ENCODE results near the gene UGT1A10.

UGT1A10 gene

DNA sequence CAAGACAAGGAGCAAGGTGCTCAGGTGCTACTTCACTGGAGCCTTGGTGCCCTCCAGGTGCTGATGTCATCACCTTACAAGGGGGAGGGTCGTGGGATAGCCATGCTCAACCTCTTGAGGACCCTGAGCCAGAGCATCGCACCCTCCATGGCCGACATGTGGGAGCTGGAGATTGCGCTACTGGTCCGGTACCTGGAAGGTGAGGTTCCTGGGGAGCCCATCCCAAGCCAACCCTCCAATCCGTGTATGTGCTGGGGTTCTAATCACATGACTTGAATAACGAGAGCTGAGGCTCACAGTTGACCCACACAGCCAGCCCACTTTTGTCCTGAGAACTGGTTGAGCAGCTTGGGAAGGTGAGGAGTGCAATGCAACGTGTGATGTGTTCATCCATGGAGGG is 167.7 kb downstream of the UGT1A10 start:
- no peak for DNase-seq (ENCODE audit: low spot score)

DNA sequence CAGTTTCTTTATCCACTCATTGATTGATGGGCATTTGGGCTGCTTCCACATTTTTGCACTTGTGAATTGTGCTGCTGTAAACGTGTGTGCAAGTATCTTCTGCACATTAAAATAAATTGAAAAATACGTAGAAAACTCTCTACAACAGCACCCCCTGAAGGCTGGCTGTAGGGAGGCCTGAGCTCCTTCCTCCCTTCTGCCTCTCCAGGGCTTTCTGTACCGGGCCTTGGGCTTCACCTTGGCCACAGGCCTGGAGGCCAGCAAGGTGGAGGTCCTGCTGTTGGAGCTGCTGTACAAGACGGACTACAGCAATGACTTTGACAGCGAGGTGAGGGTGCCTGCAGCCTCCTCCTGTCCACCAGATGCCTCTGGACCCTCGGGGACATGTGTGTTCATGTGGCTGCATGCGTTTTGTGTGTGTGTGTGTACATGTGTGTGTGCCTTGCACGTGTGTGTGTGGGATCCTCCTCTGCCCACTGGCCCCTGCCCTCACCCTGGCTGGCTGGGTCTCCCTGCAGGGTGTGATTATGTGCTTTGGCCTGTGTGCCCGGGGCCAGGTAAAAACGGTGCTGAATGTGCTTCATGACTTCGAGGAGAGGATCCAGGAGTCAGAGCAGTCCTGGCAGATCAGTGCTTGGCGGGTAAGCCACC is 171.1 kb downstream of the UGT1A10 start:
- no peak for DNase-seq (ENCODE audit: low spot score)

DNA sequence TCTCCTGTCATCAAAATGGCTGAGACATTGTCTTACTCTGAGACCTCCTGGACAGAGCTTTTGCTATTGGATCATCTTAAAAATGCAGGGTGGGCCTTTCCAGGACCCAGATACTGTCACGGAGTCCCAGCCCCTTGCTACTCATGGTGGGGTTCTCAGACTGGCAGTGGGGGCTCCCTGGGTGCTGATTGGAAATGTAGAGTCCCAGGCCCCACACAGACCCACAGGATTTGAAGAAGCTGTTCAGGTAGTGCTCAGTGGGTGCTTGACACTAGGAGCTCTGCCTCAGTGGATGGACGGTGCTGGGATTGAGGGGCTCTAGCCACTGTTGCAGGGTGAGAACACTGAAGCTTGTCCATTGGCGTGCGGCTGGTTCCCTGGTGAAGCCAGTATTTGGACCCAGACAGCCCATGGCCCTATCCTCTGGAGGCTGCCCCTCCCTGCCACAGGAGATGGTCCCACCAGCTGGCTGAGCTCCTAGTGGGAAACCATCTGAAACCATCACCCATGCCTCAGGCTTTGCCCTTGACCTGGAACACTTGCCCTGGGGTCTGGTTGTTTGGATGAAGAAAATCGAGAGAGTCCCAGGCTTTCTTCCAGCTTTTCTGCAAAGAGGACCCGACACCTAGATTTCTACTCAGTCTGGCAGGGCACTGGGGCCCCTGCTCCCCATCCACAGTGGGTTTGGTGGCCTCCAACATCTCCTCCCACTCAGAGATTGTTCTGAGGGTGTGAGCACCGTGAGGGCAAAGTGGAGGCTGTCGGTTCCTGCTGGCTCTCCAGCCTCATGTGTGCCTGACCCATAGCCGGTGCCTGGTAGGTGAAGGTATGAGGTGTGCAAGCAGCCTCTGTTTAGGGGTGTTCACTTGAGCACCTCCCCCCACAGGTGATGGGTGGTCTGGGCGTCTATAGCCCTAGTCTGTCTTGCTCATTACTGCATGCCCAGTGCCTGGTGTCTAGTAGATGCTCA is 172.0 kb downstream of the UGT1A10 start:
- no peak for DNase-seq (ENCODE audit: low spot score)

GRCh38 chr2:233810385-233810784 is 174.1 kb downstream of the UGT1A10 start:
- DNase-seq (ENCODE audit: low spot score): no peak

DNA sequence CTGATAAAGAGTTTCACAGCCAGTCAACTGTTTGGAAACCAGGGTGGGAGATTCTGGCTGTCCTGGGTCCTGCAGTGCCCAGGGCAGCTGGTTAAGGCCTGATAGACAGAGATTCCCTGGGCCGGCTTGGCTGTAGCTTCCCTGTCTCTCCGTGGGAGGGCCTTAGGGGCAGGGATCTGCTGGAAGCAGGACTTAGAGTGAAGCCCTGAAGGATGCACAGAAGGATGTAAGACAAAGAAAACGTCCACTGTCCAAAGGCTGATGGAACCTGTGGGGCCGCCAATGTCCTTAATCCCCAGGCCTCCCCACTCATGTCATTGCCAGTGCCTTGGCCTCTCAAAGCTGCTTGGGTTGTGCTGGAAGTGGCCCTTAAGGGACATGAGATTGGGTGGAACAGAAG is 174.8 kb downstream of the UGT1A10 start:
- DNase-seq (ENCODE audit: low spot score): no peak

DNA sequence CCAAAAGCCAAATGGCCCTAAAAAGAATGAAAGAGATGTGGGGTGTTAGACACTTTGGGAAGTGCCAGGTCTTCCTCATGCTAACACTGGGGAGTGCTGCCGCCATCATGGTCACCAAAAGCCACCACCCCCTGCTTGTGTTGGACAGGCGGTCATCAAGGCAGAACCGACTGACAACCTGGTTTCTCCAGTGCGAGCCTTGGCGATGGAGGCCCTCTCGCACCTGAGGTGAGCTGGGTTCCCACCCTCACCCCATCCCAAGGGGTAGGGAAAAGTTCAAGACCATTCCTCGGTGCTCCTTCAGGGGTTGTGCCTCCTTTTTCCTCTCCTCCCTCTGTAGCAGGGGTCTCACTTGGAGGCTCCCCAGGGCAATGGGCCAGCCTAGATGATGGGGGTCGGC is 175.5 kb downstream of the UGT1A10 start:
- DNase-seq (ENCODE audit: low spot score): no peak

DNA sequence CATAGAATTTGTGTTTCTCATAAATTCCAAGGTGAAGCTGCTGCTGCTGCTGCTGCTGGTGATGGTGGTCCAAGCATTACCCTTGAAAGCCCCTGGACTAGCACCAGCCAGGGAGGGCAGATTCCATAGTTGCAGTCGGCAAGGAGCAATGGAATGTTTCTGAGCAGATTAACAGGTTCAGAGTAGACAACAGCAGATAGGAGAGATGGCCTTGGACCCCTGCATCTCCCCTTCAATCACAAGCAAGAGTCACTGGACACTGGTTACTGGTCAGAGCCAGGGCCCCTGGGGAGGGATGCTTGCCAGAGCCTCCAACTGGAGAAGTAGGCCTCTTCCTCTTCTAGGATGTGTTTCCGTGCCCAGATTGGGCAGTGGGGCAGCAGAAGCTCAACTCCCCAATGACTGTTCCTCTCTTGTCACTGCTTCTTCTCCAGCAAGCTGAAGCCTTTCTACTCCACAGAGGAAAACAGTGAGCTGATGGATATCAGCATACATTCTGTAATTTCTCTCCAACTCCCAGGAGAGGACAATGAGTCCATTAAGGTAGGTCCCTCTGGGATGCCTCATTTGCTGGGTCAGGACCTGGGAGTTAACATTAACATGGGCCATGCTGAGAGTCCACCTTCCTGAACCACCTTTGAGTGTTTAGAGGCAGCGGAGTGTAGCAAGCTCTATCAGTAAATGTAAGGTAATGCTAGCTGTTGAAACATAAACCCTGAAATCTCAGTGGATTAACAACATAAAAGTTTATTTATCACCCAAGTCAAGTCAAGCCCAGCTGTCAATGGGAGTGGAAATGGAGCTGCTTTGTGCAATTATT is 177.2 kb downstream of the UGT1A10 start:
- no peak for DNase-seq (ENCODE audit: low spot score)

- DNase-seq (ENCODE audit: low spot score): no peak
Observed at GRCh38 chr2:233814056-233814835, 178.0 kb downstream of the UGT1A10 start.

DNA sequence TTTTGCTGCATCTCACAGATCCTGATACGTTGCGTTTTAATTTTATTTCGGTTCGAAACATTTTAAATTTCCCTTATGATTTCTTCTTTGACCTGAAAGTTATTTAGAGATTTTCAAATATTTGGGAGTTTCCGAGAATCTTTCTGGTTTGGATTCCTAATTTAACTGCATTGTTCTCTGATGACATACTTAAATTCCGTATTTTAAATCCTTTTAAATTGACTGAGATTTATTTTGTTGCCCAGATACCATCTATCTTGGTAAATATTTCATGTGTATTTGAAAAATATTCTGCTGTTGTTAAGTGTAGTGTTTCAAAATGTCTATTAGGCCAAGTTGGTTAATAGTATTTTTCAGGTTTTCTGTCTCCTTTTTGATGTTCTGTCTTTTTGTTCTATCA is 179.6 kb downstream of the UGT1A10 start:
- no peak for DNase-seq (ENCODE audit: low spot score)

- no peak for DNase-seq (ENCODE audit: low spot score)
Observed at GRCh38 chr2:233816334-233816733, 180.1 kb downstream of the UGT1A10 start.

- no peak for DNase-seq (ENCODE audit: low spot score)
Observed at GRCh38 chr2:233816771-233817170, 180.5 kb downstream of the UGT1A10 start.

DNA sequence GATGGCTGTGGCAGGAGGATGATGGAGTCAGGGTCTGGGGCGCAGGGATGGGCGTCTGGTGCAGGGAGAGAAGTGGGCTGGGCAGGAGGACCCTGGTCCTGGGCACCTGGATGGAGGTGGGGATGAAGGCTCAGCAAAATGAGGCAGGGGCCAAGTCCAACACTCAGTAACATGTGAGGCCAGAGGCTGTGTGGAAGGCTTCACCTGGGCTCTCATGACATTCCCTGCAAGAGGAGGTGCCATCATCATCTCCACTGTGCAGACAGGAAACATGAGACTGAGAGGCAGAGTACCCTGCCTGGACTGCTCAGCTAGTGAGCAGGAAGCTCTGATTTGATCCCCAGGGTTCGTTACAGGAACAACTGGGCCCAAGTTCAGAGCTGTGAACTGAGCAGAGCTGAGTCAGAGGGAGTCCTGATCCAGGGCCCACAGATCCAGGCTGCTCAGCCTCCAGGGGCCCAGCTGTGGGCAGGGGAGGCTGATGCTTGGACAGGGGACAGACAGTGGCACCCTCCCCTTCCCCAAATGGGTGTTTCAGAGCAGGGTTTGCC is 181.2 kb downstream of the UGT1A10 start:
- no peak for DNase-seq (ENCODE audit: low spot score)

GRCh38 chr2:233817995-233818638 is 181.9 kb downstream of the UGT1A10 start:
- no peak for DNase-seq (ENCODE audit: low spot score)

DNA sequence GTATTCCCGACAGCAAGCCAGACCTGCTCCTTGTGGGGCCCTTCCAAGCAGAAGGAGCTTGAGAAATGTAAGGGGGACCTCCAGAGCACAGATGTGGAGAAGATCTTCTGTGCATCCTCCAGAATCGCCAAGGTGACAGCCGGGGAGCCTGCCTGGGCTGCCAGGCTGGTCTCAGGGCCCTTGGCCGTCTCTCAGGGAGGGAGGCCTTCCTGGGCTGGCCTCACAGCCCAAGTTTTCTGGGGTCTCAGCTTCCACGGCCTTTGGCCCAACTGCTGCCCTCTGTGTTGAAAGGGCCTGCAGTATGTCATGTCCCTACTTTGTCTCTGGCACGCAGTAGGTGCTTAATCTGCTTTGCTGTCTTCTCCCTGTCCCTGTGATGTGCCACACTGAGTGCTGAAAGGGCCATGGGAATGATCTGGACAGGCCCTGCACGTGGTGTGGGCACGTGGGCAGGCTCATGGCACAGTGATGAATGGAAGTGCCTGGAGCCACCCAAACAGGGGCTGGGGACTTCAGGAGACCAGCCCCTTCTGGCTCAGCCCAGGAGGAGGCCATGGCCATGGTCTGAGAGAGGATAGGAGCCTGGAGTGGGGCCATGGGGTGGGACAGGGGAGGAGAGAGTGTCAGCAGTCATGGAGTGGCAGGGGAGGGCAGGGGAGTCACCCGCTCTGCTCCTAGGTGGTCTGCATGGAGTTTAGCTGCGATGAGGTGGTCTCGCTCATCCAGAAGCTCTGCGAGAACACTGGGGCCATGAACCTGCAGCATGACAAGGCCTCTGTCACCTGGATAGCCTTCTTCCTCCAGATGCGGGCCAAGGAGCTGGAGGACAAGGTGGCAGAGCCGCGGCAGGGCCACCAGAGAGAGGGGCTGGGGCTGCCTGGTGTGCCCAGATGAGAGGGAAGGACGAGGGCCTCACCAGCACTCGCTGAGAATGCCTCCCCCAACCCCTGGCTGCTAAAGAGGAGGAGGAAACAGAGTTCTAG is 182.7 kb downstream of the UGT1A10 start:
- no peak for DNase-seq (ENCODE audit: low spot score)

DNA sequence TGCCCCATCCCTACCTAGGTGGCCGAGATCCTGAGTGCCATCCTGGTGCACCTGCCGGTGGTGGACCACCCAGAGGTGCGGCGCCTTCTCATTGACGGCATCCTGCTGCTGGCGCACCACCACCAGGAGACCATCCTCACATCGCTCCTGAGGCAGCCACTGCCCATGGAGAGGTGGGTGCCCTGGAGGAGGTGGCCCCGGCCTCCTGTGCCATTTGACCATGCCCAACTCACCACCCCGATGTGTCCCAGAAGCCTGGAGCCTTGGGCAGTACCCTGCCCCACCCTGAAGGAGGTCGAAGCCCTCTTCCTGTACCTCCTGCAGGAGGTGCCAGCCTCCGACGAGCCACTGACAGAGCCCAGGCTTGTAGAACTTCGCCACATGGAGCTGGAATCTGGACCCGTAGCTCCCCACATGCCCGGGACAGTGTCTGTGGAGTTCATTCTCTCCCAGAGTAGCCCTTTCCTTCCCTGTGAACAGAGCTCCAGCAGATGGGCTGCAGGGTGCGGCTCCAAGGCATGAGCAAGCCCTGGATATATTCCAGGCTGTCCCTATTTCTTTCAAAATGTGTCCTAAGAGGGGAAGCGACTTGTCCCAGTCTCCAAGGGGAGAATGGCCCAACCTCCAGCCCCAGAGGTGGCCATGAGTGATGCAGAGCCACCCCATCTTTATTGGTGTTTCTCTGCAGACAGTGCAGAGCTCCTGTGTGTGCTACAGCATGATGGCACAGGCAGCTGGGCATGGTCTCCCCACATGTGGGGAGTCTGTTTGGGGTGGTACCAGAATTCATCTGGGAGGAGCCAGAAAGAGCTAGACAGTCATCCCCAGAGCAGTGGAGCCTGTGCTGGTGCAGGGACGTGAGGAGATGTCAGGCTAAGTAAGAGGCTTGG is 183.9 kb downstream of the UGT1A10 start:
- DNase-seq (ENCODE audit: low spot score): no peak

GRCh38 chr2:233820774-233821105 is 184.5 kb downstream of the UGT1A10 start:
- no peak for DNase-seq (ENCODE audit: low spot score)

- no peak for DNase-seq (ENCODE audit: low spot score)
Observed at GRCh38 chr2:233821196-233821595, 184.9 kb downstream of the UGT1A10 start.

GRCh38 chr2:233821709-233822100 is 185.5 kb downstream of the UGT1A10 start:
- DNase-seq (ENCODE audit: low spot score): no peak

All from CD4-positive, alpha-beta T cell treated with Interleukin-15 for 4 hours (primary cell).